Measurements from ENCODE around the gene ADAM12. TPM values are rescaled to one million over a fixed set of nuclear protein-coding genes. Genes with fewer than 3 reads are reported as not detected.

ADAM12 gene
- total RNA-seq, 2 donors from 2014 or later, result 0.46 TPM; not detected in 1

DNA sequence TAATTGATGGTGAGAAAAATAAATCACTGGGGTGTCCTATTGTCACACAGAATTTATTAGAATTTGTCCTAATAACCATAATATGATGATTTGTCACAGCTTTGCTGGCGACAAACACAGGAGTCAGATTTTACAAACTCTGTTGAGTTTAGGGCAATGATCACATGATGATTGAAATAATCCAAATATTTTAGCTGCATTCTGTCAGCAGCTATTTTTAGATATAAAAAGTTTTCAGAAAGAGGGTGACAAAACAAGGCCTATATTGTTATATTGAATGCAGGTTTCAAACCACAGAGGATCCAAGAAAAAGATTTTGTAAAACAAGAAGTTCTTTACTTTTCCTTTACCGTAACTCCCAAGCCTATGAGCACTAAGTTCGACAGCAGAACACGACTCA, 178.8 kb downstream of the ADAM12 start:
- H3K27me3 Mint-ChIP-seq (ENCODE audit: insufficient read depth), result peaks cover 10% of the 10 kb centered on the region
- no peaks in the 10 kb centered on the region for H3K4me1 Mint-ChIP-seq
- WGBS, 2 experiments (ENCODE audit: insufficient coverage in 1 of 2, insufficient read length in 1 of 2), result 62 to 68% methylated on average over 3 to 4 of the region's 4 CpGs
- H3K9me3 Mint-ChIP-seq, result no peaks in the 10 kb centered on the region
- TF ChIP-seq, protein P1, sequence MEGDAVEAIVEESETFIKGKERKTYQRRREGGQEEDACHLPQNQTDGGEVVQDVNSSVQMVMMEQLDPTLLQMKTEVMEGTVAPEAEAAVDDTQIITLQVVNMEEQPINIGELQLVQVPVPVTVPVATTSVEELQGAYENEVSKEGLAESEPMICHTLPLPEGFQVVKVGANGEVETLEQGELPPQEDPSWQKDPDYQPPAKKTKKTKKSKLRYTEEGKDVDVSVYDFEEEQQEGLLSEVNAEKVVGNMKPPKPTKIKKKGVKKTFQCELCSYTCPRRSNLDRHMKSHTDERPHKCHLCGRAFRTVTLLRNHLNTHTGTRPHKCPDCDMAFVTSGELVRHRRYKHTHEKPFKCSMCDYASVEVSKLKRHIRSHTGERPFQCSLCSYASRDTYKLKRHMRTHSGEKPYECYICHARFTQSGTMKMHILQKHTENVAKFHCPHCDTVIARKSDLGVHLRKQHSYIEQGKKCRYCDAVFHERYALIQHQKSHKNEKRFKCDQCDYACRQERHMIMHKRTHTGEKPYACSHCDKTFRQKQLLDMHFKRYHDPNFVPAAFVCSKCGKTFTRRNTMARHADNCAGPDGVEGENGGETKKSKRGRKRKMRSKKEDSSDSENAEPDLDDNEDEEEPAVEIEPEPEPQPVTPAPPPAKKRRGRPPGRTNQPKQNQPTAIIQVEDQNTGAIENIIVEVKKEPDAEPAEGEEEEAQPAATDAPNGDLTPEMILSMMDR (conservative IDR thresholded peaks at IDR 0.05), result no peak
- Histone ChIP-seq H3K27me3 (ENCODE audit: control insufficient read depth, insufficient read depth, low read length, poor library complexity, severe bottlenecking) (no peaks in the 10 kb centered on the region), H3K9me3 (ENCODE audit: control insufficient read depth, low read length) (no peaks in the 10 kb centered on the region), H3K4me1 (ENCODE audit: control insufficient read depth, insufficient read depth, low read length) (peaks cover 5% of the 10 kb centered on the region), H3K27ac (ENCODE audit: low read depth, low read length) (no peak overlapping the region), H3K9ac (ENCODE audit: extremely low read depth, low read length, poor library complexity, severe bottlenecking) (no peak overlapping the region), H3K36me3 (ENCODE audit: control insufficient read depth, insufficient read depth, low read length) (no peaks in the 10 kb centered on the region), H3K4me3 (ENCODE audit: low read length) (no peak overlapping the region)
- H3K27ac Mint-ChIP-seq, result no peak overlapping the region
- DNase-seq, result no peak
- H3K36me3 Mint-ChIP-seq (ENCODE audit: low read depth), result no peaks in the 10 kb centered on the region
- no peak overlapping the region for H3K4me3 Mint-ChIP-seq

DNA sequence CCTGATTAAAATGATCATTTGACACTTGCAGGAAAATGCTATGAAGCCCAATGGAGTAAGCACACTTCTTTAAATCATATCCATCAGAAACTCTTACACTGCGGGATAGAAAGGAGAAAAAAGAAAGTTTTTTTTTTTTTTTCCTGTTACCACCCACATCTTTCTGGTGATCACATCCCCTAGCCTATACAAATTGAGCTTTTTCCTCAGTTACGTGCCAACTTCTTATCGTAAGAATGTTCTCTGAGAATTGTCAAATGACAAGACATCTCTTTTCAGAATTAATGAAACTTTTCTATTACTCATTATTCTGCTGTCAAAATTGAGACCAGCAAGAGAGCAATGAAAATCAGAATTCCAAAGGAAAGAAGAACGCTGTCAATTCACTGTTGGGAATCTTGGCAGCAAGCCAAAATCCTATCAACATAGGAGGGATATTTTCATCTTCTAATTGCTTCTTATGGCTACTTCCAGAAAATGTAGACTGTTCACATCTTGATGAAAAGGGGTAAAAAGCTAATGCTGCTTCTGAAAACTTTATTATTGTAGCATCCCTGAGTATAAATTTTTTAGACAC, 179.5 kb downstream of the ADAM12 start:
- Mint-ChIP-seq H3K9me3 (no peaks in the 10 kb centered on the region), H3K4me1 (no peaks in the 10 kb centered on the region), H3K36me3 (ENCODE audit: low read depth) (no peaks in the 10 kb centered on the region), H3K27ac (no peak overlapping the region), H3K27me3 (ENCODE audit: insufficient read depth) (peaks cover 10% of the 10 kb centered on the region), H3K4me3 (no peak overlapping the region)
- Histone ChIP-seq H3K9me3 (ENCODE audit: control insufficient read depth, low read length) (no peaks in the 10 kb centered on the region), H3K9ac (ENCODE audit: extremely low read depth, low read length, poor library complexity, severe bottlenecking) (no peak overlapping the region), H3K4me1 (ENCODE audit: control insufficient read depth, insufficient read depth, low read length) (peaks cover 5% of the 10 kb centered on the region), H3K36me3 (ENCODE audit: control insufficient read depth, insufficient read depth, low read length) (no peaks in the 10 kb centered on the region), H3K27me3 (ENCODE audit: control insufficient read depth, insufficient read depth, low read length, poor library complexity, severe bottlenecking) (no peaks in the 10 kb centered on the region), H3K27ac (ENCODE audit: low read depth, low read length) (no peak overlapping the region), H3K4me3 (ENCODE audit: low read length) (no peak overlapping the region)
- 83 to 88% methylated on average over 2 to 4 of the region's 4 CpGs for WGBS, 2 experiments (ENCODE audit: insufficient coverage in 1 of 2, insufficient read length in 1 of 2)
- TF ChIP-seq, protein P1 (conservative IDR thresholded peaks at IDR 0.05), result no peak
- DNase-seq, result no peak

DNA sequence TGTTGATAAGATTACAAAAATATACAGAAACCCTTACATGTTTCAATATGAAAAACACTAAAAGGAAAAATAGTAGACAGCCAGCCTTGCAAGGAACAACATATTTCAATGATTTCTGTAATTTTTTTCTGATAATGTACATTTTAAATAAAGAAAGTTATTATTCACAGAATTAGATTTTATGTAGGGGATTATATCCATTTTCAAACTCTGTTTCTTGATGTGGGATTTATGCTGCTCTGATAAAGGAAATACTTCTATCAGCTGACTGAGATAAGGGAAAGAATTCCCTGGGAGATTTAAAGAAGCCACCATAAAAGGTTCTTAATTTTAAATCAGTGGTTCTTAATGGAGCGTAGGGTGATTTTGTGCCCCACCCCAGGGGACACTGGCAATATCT, 180.4 kb downstream of the ADAM12 start:
- no peak overlapping the region for H3K4me3 ChIP-seq (ENCODE audit: low read length)
- peaks cover 5% of the 10 kb centered on the region for H3K4me1 ChIP-seq (ENCODE audit: control insufficient read depth, insufficient read depth, low read length)
- H3K9me3 Mint-ChIP-seq, result no peaks in the 10 kb centered on the region
- H3K4me1 Mint-ChIP-seq, result no peaks in the 10 kb centered on the region
- TF ChIP-seq, protein P1 (conservative IDR thresholded peaks at IDR 0.05), result no peak
- no peak overlapping the region for H3K27ac ChIP-seq (ENCODE audit: low read depth, low read length)
- H3K27me3 ChIP-seq (ENCODE audit: control insufficient read depth, insufficient read depth, low read length, poor library complexity, severe bottlenecking), result no peaks in the 10 kb centered on the region
- H3K36me3 ChIP-seq (ENCODE audit: control insufficient read depth, insufficient read depth, low read length), result no peaks in the 10 kb centered on the region
- DNase-seq, result no peak
- peaks cover 10% of the 10 kb centered on the region for H3K27me3 Mint-ChIP-seq (ENCODE audit: insufficient read depth)
- H3K27ac Mint-ChIP-seq, result no peak overlapping the region
- 87 to 100% methylated on average over 1 of the region's 1 CpG for WGBS, 2 experiments (ENCODE audit: insufficient coverage in 1 of 2, insufficient read length in 1 of 2)
- no peak overlapping the region for H3K9ac ChIP-seq (ENCODE audit: extremely low read depth, low read length, poor library complexity, severe bottlenecking)
- H3K9me3 ChIP-seq (ENCODE audit: control insufficient read depth, low read length), result no peaks in the 10 kb centered on the region
- H3K36me3 Mint-ChIP-seq (ENCODE audit: low read depth), result no peaks in the 10 kb centered on the region
- no peak overlapping the region for H3K4me3 Mint-ChIP-seq

All from endodermal cell (in vitro differentiated cells).